Thyroid gland (tissue), 4 donors: ENCODE results near the gene MGMT. TPM values are rescaled to one million over a fixed set of nuclear protein-coding genes. Genes with fewer than 3 reads are reported as not detected.

Experiments used
- DNase-seq, 2 donors: peaks; one replicate each; pipeline ENCODE4 v3.0.0-alpha.2; 2019
- H3K27ac ChIP-seq, 3 donors: fragments of 200-600 bp; sonication (generic); 1 replicate in 2 of 3; 2 replicates in 1 of 3; pipeline ENCODE4 v1.5.1; 2016 to 2019; ENCODE audit warnings: mild to moderate bottlenecking in 1 of 3, moderate library complexity in 1 of 3
- H3K27me3 ChIP-seq: fragments of 200-600 bp; sonication (generic); one replicate; pipeline ENCODE4 v1.5.1; 2019
- H3K36me3 ChIP-seq, 2 donors: fragments of 200-600 bp; sonication (generic); one replicate each; pipeline ENCODE4 v1.5.1; 2016 to 2019
- H3K4me1 ChIP-seq, 2 donors: fragments of 200-600 bp; sonication (generic); one replicate each; pipeline ENCODE4 v1.5.1; 2017 to 2019
- H3K4me3 ChIP-seq, 3 donors: fragments of 200-600 bp; sonication (generic); replicated peaks in 1 of 3; 1 replicate in 2 of 3; 2 replicates in 1 of 3; pipeline ENCODE4 v1.5.1; 2016; ENCODE audit warnings: mild to moderate bottlenecking in 1 of 3
- H3K9me3 ChIP-seq: fragments of 200-600 bp; sonication (generic); one replicate; pipeline ENCODE4 v1.5.1; 2017
- CTCF ChIP-seq, 6 experiments: fragments of 200-600 bp in 3 of 6; fragments of 450-650 bp in 3 of 6; sonication (generic) in 3 of 6; IDR thresholded peaks; one replicate each; pipeline ENCODE4 v1.5.1; 2016 to 2019; ENCODE audit warnings: antibody characterized with exemption in 6 of 6, mild to moderate bottlenecking in 2 of 6, inconsistent platforms in 1 of 6, moderate library complexity in 1 of 6
- POLR2A ChIP-seq, 2 donors: fragments of 450-650 bp; IDR thresholded peaks; one replicate each; pipeline ENCODE4 v1.6.1; 2017; ENCODE audit warnings: antibody characterized with exemption in 2 of 2, mild to moderate bottlenecking in 2 of 2, moderate library complexity in 1 of 2
- WGBS, 2 donors: methylation state at CpG; one replicate each; pipeline ENCODE4 v1.1.5; 2017; 5-methylcytosine and 5-hydroxymethylcytosine counted together
- intact Hi-C: fragments of 100-400 bp; cut with DNase I; formaldehyde crosslinking; loops from one replicate; pipeline ENCODE4 v1.15.1; 2023
- total RNA-seq, 4 donors: library from RNA; depleted of rRNA; stranded (reverse); fragments of >200 nt; gene quantifications; one replicate each; pipeline ENCODE4 v1.2.3, GENCODE V29; 2016

Gene MGMT
- total RNA-seq, 4 donors from 2014 or later, result 17.6 to 48.7 (median 30.7) TPM

GRCh38 chr10:129506101-129506797 lies 39.2 kb downstream of the MGMT start:
- Histone ChIP-seq H3K27me3 (no peaks in the 10 kb centered on the region), H3K27ac (no peak overlapping the region), H3K4me1 (no peaks in the 10 kb centered on the region), H3K9me3 (no peaks in the 10 kb centered on the region), H3K36me3 (no peaks in the 10 kb centered on the region), H3K4me3 (no peak overlapping the region)
- TF ChIP-seq CTCF (IDR thresholded peaks at IDR 0.05) (no peak), POLR2A (IDR thresholded peaks at IDR 0.05) (no peak)
- no peak for DNase-seq
- intact Hi-C loops, result no loop called here
- WGBS, 2 donors, result 84% methylated on average over 14 of the region's 14 CpGs

- Histone ChIP-seq H3K27ac (no peak overlapping the region), H3K4me3 (no peak overlapping the region), H3K4me1 (peaks cover 0 to 1% of the 10 kb centered on the region in 2 donors), H3K9me3 (no peaks in the 10 kb centered on the region), H3K27me3 (no peaks in the 10 kb centered on the region), H3K36me3 (no peaks in the 10 kb centered on the region)
- intact Hi-C loops, result no loop called here
- no peak for DNase-seq
- no peak for TF ChIP-seq CTCF (IDR thresholded peaks at IDR 0.05)
- no peak for TF ChIP-seq POLR2A (IDR thresholded peaks at IDR 0.05)
- WGBS, 2 donors, result 86 to 87% methylated on average over 10 to 12 of the region's 12 CpGs
Observed at GRCh38 chr10:129507216-129507889, 40.3 kb downstream of the MGMT start.

GRCh38 chr10:129509155-129509554 lies 42.1 kb downstream of the MGMT start:
- intact Hi-C loops, result no loop called here
- WGBS, 2 donors, result 95 to 97% methylated on average over 12 of the region's 12 CpGs
- TF ChIP-seq CTCF (IDR thresholded peaks at IDR 0.05) (no peak), POLR2A (IDR thresholded peaks at IDR 0.05) (no peak)
- Histone ChIP-seq H3K4me1 (peaks cover 0 to 3% of the 10 kb centered on the region in 2 donors), H3K4me3 (no peak overlapping the region), H3K27me3 (no peaks in the 10 kb centered on the region), H3K36me3 (no peaks in the 10 kb centered on the region), H3K9me3 (no peaks in the 10 kb centered on the region), H3K27ac (no peak overlapping the region)
- DNase-seq, result no peak

GRCh38 chr10:129509835-129510234 lies 42.8 kb downstream of the MGMT start:
- DNase-seq, result no peak
- no peaks in the 10 kb centered on the region for H3K36me3 ChIP-seq
- intact Hi-C loops, result no loop called here

More at GRCh38 chr10:129509835-129510234, 42.8 kb downstream of the MGMT start:
- Histone ChIP-seq H3K9me3 (no peaks in the 10 kb centered on the region), H3K27me3 (no peaks in the 10 kb centered on the region), H3K4me3 (no peak overlapping the region), H3K4me1 (peaks cover 0 to 3% of the 10 kb centered on the region in 2 donors), H3K27ac (no peak overlapping the region)
- 73 to 74% methylated on average over 8 of the region's 8 CpGs for WGBS, 2 donors
- TF ChIP-seq CTCF (IDR thresholded peaks at IDR 0.05), result no peak
- no peak for TF ChIP-seq POLR2A (IDR thresholded peaks at IDR 0.05)
